ENCODE results near the gene KIRREL3.

The KIRREL3 gene

DNA sequence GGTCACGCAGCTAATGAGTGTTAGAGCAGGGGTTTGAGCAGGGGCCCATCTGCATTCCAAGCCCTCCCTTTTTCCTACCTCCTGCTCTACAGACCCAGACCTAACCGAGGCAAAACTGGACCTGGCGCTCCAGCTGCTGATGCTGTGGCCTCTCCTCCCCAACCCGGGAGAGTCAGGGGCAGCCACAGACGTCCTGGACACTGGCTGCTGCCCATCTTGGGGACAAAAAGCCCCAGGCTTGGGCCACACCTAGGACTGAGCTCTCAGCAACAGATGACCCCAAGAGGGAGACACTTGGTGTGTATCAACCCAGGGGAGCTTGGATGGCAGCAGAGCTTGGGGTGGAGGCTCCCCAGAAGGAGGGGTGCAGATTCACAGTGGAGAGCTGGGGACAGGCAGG, 472.5 kb downstream of the KIRREL3 start:
- Histone ChIP-seq H3K4me1 (ENCODE audit: control insufficient read depth in 1 of 2, insufficient read depth in 2 of 2, low read length in 2 of 2) (no peaks in the 10 kb centered on the region), H3K9ac (ENCODE audit: low read depth in 1 of 2, low read length in 2 of 2) (no peak overlapping the region), H3K9me3 (ENCODE audit: control insufficient read depth in 1 of 2, low read length in 2 of 2) (no peaks in the 10 kb centered on the region), H3K27me3 (ENCODE audit: control insufficient read depth in 1 of 2, insufficient read depth in 2 of 2, low read length in 2 of 2) (peaks cover 0 to 4% of the 10 kb centered on the region in 2 donors), H3K27ac (ENCODE audit: low read depth, low read length) (no peak overlapping the region), H3K36me3 (ENCODE audit: control insufficient read depth in 1 of 2, insufficient read depth in 2 of 2, low read length in 2 of 2) (no peaks in the 10 kb centered on the region), H3K4me3 (ENCODE audit: low read depth in 1 of 2, low read length in 2 of 2) (no peak overlapping the region)

DNA sequence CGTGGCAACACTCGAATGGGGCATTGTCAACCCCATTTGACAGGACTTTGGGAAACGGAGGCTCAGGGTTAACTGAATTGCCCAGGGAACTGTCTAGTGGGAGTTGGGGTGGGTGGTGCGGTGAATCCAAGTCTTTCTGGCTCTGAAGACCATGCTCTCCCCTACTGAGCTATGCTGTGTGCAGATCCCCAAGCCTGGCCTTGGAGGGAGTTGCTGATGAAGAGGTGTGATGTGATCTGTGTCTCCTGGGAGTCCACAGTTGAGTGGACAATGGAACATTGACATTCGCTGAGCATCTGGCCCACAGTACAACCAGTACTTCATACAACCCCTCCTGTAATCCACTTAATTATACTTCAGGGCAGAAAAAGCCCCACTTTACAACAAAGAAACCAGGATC, 472.9 kb downstream of the KIRREL3 start:
- no peak overlapping the region for H3K9ac ChIP-seq (ENCODE audit: low read depth in 1 of 2, low read length in 2 of 2)
- H3K27ac ChIP-seq (ENCODE audit: low read depth, low read length) = no peak overlapping the region
- no peaks in the 10 kb centered on the region for H3K4me1 ChIP-seq (ENCODE audit: control insufficient read depth in 1 of 2, insufficient read depth in 2 of 2, low read length in 2 of 2)
- H3K36me3 ChIP-seq (ENCODE audit: control insufficient read depth in 1 of 2, insufficient read depth in 2 of 2, low read length in 2 of 2) = no peaks in the 10 kb centered on the region
- no peak overlapping the region for H3K4me3 ChIP-seq (ENCODE audit: low read depth in 1 of 2, low read length in 2 of 2)
- peaks cover 0 to 4% of the 10 kb centered on the region in 2 donors for H3K27me3 ChIP-seq (ENCODE audit: control insufficient read depth in 1 of 2, insufficient read depth in 2 of 2, low read length in 2 of 2)
- no peaks in the 10 kb centered on the region for H3K9me3 ChIP-seq (ENCODE audit: control insufficient read depth in 1 of 2, low read length in 2 of 2)

GRCh38 chr11:126526471-126526870, 474.1 kb downstream of the KIRREL3 start:
- no peak overlapping the region for H3K27ac ChIP-seq (ENCODE audit: low read depth, low read length)
- peaks cover 0 to 4% of the 10 kb centered on the region in 2 donors for H3K27me3 ChIP-seq (ENCODE audit: control insufficient read depth in 1 of 2, insufficient read depth in 2 of 2, low read length in 2 of 2)
- no peaks in the 10 kb centered on the region for H3K9me3 ChIP-seq (ENCODE audit: control insufficient read depth in 1 of 2, low read length in 2 of 2)
- no peak overlapping the region for H3K4me3 ChIP-seq (ENCODE audit: low read depth in 1 of 2, low read length in 2 of 2)
- no peak overlapping the region for H3K9ac ChIP-seq (ENCODE audit: low read depth in 1 of 2, low read length in 2 of 2)
- no peaks in the 10 kb centered on the region for H3K36me3 ChIP-seq (ENCODE audit: control insufficient read depth in 1 of 2, insufficient read depth in 2 of 2, low read length in 2 of 2)
- no peaks in the 10 kb centered on the region for H3K4me1 ChIP-seq (ENCODE audit: control insufficient read depth in 1 of 2, insufficient read depth in 2 of 2, low read length in 2 of 2)

DNA sequence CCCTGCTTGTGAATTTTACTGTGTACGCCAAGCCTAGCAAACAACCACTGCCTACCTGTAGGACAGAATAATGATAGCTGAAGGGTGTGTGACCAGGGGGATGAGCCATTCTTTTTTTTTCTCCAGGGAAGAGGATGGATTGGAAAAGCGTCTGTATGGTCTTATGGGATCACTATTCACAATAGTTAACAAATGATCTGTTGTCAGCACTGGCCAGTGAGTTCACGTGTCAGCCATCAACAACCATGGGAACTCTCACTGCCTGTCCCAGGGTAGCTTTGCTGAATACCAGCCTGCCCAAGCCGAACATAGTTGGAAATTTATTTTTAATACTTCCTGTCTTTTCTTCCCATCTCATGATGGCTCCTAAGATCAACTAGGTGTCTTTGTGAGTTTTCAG, 474.9 kb downstream of the KIRREL3 start:
- no peaks in the 10 kb centered on the region for H3K4me1 ChIP-seq (ENCODE audit: control insufficient read depth in 1 of 2, insufficient read depth in 2 of 2, low read length in 2 of 2)
- H3K9me3 ChIP-seq (ENCODE audit: control insufficient read depth in 1 of 2, low read length in 2 of 2) = no peaks in the 10 kb centered on the region
- no peak overlapping the region for H3K9ac ChIP-seq (ENCODE audit: low read depth in 1 of 2, low read length in 2 of 2)
- H3K27ac ChIP-seq (ENCODE audit: low read depth, low read length) = no peak overlapping the region
- peaks cover 0 to 4% of the 10 kb centered on the region in 2 donors for H3K27me3 ChIP-seq (ENCODE audit: control insufficient read depth in 1 of 2, insufficient read depth in 2 of 2, low read length in 2 of 2)
- H3K4me3 ChIP-seq (ENCODE audit: low read depth in 1 of 2, low read length in 2 of 2) = no peak overlapping the region
- no peaks in the 10 kb centered on the region for H3K36me3 ChIP-seq (ENCODE audit: control insufficient read depth in 1 of 2, insufficient read depth in 2 of 2, low read length in 2 of 2)

- Histone ChIP-seq H3K4me3 (ENCODE audit: low read depth in 1 of 2, low read length in 2 of 2) (no peak overlapping the region), H3K27ac (ENCODE audit: low read depth, low read length) (no peak overlapping the region), H3K36me3 (ENCODE audit: control insufficient read depth in 1 of 2, insufficient read depth in 2 of 2, low read length in 2 of 2) (no peaks in the 10 kb centered on the region), H3K27me3 (ENCODE audit: control insufficient read depth in 1 of 2, insufficient read depth in 2 of 2, low read length in 2 of 2) (peaks cover 0 to 4% of the 10 kb centered on the region in 2 donors), H3K4me1 (ENCODE audit: control insufficient read depth in 1 of 2, insufficient read depth in 2 of 2, low read length in 2 of 2) (no peaks in the 10 kb centered on the region), H3K9me3 (ENCODE audit: control insufficient read depth in 1 of 2, low read length in 2 of 2) (no peaks in the 10 kb centered on the region), H3K9ac (ENCODE audit: low read depth in 1 of 2, low read length in 2 of 2) (no peak overlapping the region)
Measured at GRCh38 chr11:126525216-126525615, 475.4 kb downstream of the KIRREL3 start.

DNA sequence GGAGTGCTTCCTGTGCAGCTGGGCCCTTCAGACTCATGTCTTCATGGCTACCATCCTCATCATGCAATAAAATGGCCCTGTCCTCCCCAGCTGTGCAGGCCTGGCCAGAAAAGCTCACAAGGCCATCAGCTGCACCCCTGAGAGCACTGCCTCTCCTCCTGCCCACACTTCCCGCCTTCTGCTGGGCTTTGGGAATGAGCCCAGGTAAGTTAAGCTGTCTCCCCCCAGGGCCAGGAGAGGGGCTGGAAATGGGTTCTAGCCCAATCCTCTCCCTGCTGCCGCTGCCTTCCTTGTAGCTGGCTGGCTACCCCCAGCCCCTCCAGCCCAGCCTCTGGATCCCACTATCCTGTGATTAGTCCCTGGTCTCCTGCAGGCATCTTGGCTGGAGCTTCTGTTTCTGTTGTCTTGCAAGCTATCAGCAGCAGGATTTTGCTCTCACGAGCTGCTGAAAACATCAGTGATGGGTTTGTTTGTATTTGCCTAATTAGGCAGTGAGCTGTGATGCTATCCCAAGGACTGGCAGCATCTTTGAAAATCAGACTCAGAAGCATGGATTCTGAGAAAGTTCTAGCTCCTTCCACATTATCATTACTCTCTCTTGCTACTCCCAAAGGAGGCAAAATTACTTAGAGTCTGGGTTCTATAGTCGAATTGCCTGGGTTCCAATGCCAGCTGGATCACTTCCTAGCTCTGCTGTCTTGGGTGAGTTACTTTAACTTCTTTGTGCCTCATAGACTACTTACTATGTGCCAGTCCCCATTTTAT, 476.9 kb downstream of the KIRREL3 start:
- Histone ChIP-seq H3K36me3 (ENCODE audit: control insufficient read depth in 1 of 2, insufficient read depth in 2 of 2, low read length in 2 of 2) (no peaks in the 10 kb centered on the region), H3K27ac (ENCODE audit: low read depth, low read length) (no peak overlapping the region), H3K4me3 (ENCODE audit: low read depth in 1 of 2, low read length in 2 of 2) (no peak overlapping the region), H3K9me3 (ENCODE audit: control insufficient read depth in 1 of 2, low read length in 2 of 2) (no peaks in the 10 kb centered on the region), H3K4me1 (ENCODE audit: control insufficient read depth in 1 of 2, insufficient read depth in 2 of 2, low read length in 2 of 2) (no peaks in the 10 kb centered on the region), H3K27me3 (ENCODE audit: control insufficient read depth in 1 of 2, insufficient read depth in 2 of 2, low read length in 2 of 2) (peaks cover 0 to 4% of the 10 kb centered on the region in 2 donors), H3K9ac (ENCODE audit: low read depth in 1 of 2, low read length in 2 of 2) (no peak overlapping the region)

GRCh38 chr11:126522606-126523005, 478.0 kb downstream of the KIRREL3 start:
- no peak overlapping the region for H3K9ac ChIP-seq (ENCODE audit: low read depth in 1 of 2, low read length in 2 of 2)
- H3K4me3 ChIP-seq (ENCODE audit: low read depth in 1 of 2, low read length in 2 of 2) = no peak overlapping the region
- H3K36me3 ChIP-seq (ENCODE audit: control insufficient read depth in 1 of 2, insufficient read depth in 2 of 2, low read length in 2 of 2) = no peaks in the 10 kb centered on the region
- no peak overlapping the region for H3K27ac ChIP-seq (ENCODE audit: low read depth, low read length)
- no peaks in the 10 kb centered on the region for H3K4me1 ChIP-seq (ENCODE audit: control insufficient read depth in 1 of 2, insufficient read depth in 2 of 2, low read length in 2 of 2)
- H3K27me3 ChIP-seq (ENCODE audit: control insufficient read depth in 1 of 2, insufficient read depth in 2 of 2, low read length in 2 of 2) = peaks cover 0 to 4% of the 10 kb centered on the region in 2 donors
- no peaks in the 10 kb centered on the region for H3K9me3 ChIP-seq (ENCODE audit: control insufficient read depth in 1 of 2, low read length in 2 of 2)

- H3K27me3 ChIP-seq (ENCODE audit: control insufficient read depth in 1 of 2, insufficient read depth in 2 of 2, low read length in 2 of 2) = peaks cover 0 to 4% of the 10 kb centered on the region in 2 donors
- H3K4me3 ChIP-seq (ENCODE audit: low read depth in 1 of 2, low read length in 2 of 2) = no peak overlapping the region
- no peak overlapping the region for H3K27ac ChIP-seq (ENCODE audit: low read depth, low read length)
- H3K36me3 ChIP-seq (ENCODE audit: control insufficient read depth in 1 of 2, insufficient read depth in 2 of 2, low read length in 2 of 2) = no peaks in the 10 kb centered on the region
- H3K9me3 ChIP-seq (ENCODE audit: control insufficient read depth in 1 of 2, low read length in 2 of 2) = no peaks in the 10 kb centered on the region
- H3K4me1 ChIP-seq (ENCODE audit: control insufficient read depth in 1 of 2, insufficient read depth in 2 of 2, low read length in 2 of 2) = no peaks in the 10 kb centered on the region
- no peak overlapping the region for H3K9ac ChIP-seq (ENCODE audit: low read depth in 1 of 2, low read length in 2 of 2)
Measured at GRCh38 chr11:126522152-126522551, 478.4 kb downstream of the KIRREL3 start.

GRCh38 chr11:126521196-126521595, 479.4 kb downstream of the KIRREL3 start:
- Histone ChIP-seq H3K9me3 (ENCODE audit: control insufficient read depth in 1 of 2, low read length in 2 of 2) (no peaks in the 10 kb centered on the region), H3K9ac (ENCODE audit: low read depth in 1 of 2, low read length in 2 of 2) (no peak overlapping the region), H3K4me1 (ENCODE audit: control insufficient read depth in 1 of 2, insufficient read depth in 2 of 2, low read length in 2 of 2) (no peaks in the 10 kb centered on the region), H3K27ac (ENCODE audit: low read depth, low read length) (no peak overlapping the region), H3K4me3 (ENCODE audit: low read depth in 1 of 2, low read length in 2 of 2) (no peak overlapping the region), H3K36me3 (ENCODE audit: control insufficient read depth in 1 of 2, insufficient read depth in 2 of 2, low read length in 2 of 2) (no peaks in the 10 kb centered on the region), H3K27me3 (ENCODE audit: control insufficient read depth in 1 of 2, insufficient read depth in 2 of 2, low read length in 2 of 2) (peaks cover 0 to under 1% of the 10 kb centered on the region in 2 donors)

- no peak overlapping the region for H3K4me3 ChIP-seq (ENCODE audit: low read depth in 1 of 2, low read length in 2 of 2)
- H3K9ac ChIP-seq (ENCODE audit: low read depth in 1 of 2, low read length in 2 of 2) = no peak overlapping the region
- no peak overlapping the region for H3K27ac ChIP-seq (ENCODE audit: low read depth, low read length)
- no peaks in the 10 kb centered on the region for H3K9me3 ChIP-seq (ENCODE audit: control insufficient read depth in 1 of 2, low read length in 2 of 2)
- no peaks in the 10 kb centered on the region for H3K4me1 ChIP-seq (ENCODE audit: control insufficient read depth in 1 of 2, insufficient read depth in 2 of 2, low read length in 2 of 2)
- no peaks in the 10 kb centered on the region for H3K27me3 ChIP-seq (ENCODE audit: control insufficient read depth in 1 of 2, insufficient read depth in 2 of 2, low read length in 2 of 2)
- no peaks in the 10 kb centered on the region for H3K36me3 ChIP-seq (ENCODE audit: control insufficient read depth in 1 of 2, insufficient read depth in 2 of 2, low read length in 2 of 2)
Measured at GRCh38 chr11:126519764-126520734, 480.5 kb downstream of the KIRREL3 start.
